T-cell (primary cell): ENCODE results near the gene GFRA1. TPM values are rescaled to one million over a fixed set of nuclear protein-coding genes. Genes with fewer than 3 reads are reported as not detected.

Source experiments
- ATAC-seq, 4 experiments: fragments of 200-7000 bp in 3 of 4; fragments of 150-1000 bp in 1 of 4; cut with Tn5 transposase; replicated peaks in 1 of 4; 1 replicate in 3 of 4; 2 replicates in 1 of 4; pipeline ENCODE4 v1.10.0; 2021; ENCODE audit warnings: moderate library complexity in 3 of 4, mild to moderate bottlenecking in 2 of 4, moderate number of reproducible peaks in 1 of 4
- CTCF ChIA-PET, 2 donors: fragments of 300-600 bp; sonication (Branson Sonifier 250); formaldehyde crosslinking; loops; one replicate each; lab custom pipeline; 2022; ENCODE audit warnings: antibody characterized with exemption in 2 of 2; lab: Charles Lee
- POLR2A ChIA-PET, 2 donors: fragments of 300-600 bp; sonication (Branson Sonifier 250); formaldehyde crosslinking; loops; one replicate each; lab custom pipeline; 2022; ENCODE audit warnings: antibody characterized with exemption in 2 of 2; lab: Charles Lee
- DNase-seq, 35 experiments: peaks; one replicate each; pipeline versions ENCODE4 v3.0.0 to v3.0.0-alpha.2; 2013 to 2023
- H3K27ac ChIP-seq: one replicate; pipeline ENCODE4 v1.5.1; 2013; ENCODE audit warnings: low read length
- H3K27me3 ChIP-seq, 2 experiments: replicated peaks in 1 of 2; 1 replicate in 1 of 2; 2 replicates in 1 of 2; pipeline versions ENCODE4 v1.6.1 to v1.7.0; 2013; ENCODE audit warnings: low read length in 1 of 2, mixed read lengths in 1 of 2; ENCODE audit not compliant: control insufficient read depth in 2 of 2, insufficient read depth in 2 of 2; ENCODE audit errors: extremely low read depth in 1 of 2
- H3K36me3 ChIP-seq, 2 donors: 1 replicate in 1 of 2; 2 replicates in 1 of 2; pipeline versions ENCODE4 v1.6.1 to v1.7.0; 2013; ENCODE audit warnings: low read length in 1 of 2; ENCODE audit not compliant: control insufficient read depth in 2 of 2, insufficient read depth in 1 of 2; ENCODE audit errors: extremely low read depth in 1 of 2
- H3K4me1 ChIP-seq, 2 experiments: 1 replicate in 1 of 2; 2 replicates in 1 of 2; pipeline versions ENCODE4 v1.6.1 to v1.7.0; 2013; ENCODE audit warnings: low read length in 2 of 2, mixed read lengths in 1 of 2; ENCODE audit not compliant: insufficient read depth in 2 of 2, control insufficient read depth in 1 of 2; ENCODE audit errors: extremely low read depth in 1 of 2
- H3K4me3 ChIP-seq, 2 donors: 1 replicate in 1 of 2; 2 replicates in 1 of 2; pipeline versions ENCODE4 v1.5.1 to v1.7.0; 2013; ENCODE audit warnings: mild to moderate bottlenecking in 2 of 2, low read length in 1 of 2, moderate library complexity in 1 of 2; ENCODE audit not compliant: control insufficient read depth in 1 of 2; ENCODE audit errors: extremely low read depth in 1 of 2
- H3K9me3 ChIP-seq: 2 replicates; pipeline ENCODE4 v1.7.0; 2013
- H3K27ac Mint-ChIP-seq, 2 donors: one replicate each; pipeline ENCODE4 v1.8.0; 2020 to 2021; ENCODE audit warnings: mild to moderate bottlenecking in 2 of 2, mixed read lengths in 2 of 2
- H3K27me3 Mint-ChIP-seq, 2 donors: one replicate each; pipeline ENCODE4 v1.8.0; 2021 to 2022; ENCODE audit warnings: mixed read lengths in 2 of 2
- H3K36me3 Mint-ChIP-seq: one replicate; pipeline ENCODE4 v1.8.0; 2021; ENCODE audit warnings: mixed read lengths
- H3K4me1 Mint-ChIP-seq, 3 donors: one replicate each; pipeline ENCODE4 v1.8.0; 2020 to 2022; ENCODE audit warnings: mixed read lengths in 3 of 3, mild to moderate bottlenecking in 1 of 3
- H3K4me3 Mint-ChIP-seq, 3 donors: one replicate each; pipeline ENCODE4 v1.8.0; 2020 to 2022; ENCODE audit warnings: mild to moderate bottlenecking in 3 of 3, mixed read lengths in 3 of 3, moderate library complexity in 3 of 3
- H3K9me3 Mint-ChIP-seq, 3 donors: one replicate each; pipeline ENCODE4 v1.8.0; 2020 to 2022; ENCODE audit warnings: mixed read lengths in 3 of 3
- whole genome bisulfite sequencing: methylation state at CpG from one replicate; pipeline ENCODE4 v1.1.5; 2013; ENCODE audit warnings: missing lambda C conversion rate; ENCODE audit not compliant: insufficient coverage; 5-methylcytosine and 5-hydroxymethylcytosine counted together
- total RNA-seq, 35 experiments: library from RNA in 6 of 35; stranded (reverse) in 6 of 35; fragments of 120-200 nt in 1 of 35; gene quantifications; one replicate each; pipeline versions ENCODE4 v1.2.1 to v1.2.4 and lab custom pipeline; 2013 to 2026

GFRA1 gene
- total RNA-seq, 5 donors from 2014 or later (not counting 1 experiment from before 2014, with no cell fraction given) = 0.03 to 0.25 (median 0.20) TPM; not detected in 2

- no peaks in the 10 kb centered on the region for H3K36me3 Mint-ChIP-seq
- H3K4me1 Mint-ChIP-seq = no peaks in the 10 kb centered on the region
- Histone ChIP-seq H3K9me3 (no peaks in the 10 kb centered on the region), H3K4me1 (no peaks in the 10 kb centered on the region), H3K27ac (no peak overlapping the region), H3K27me3 (no peaks in the 10 kb centered on the region), H3K4me3 (no peak overlapping the region), H3K36me3 (no peaks in the 10 kb centered on the region)
- ATAC-seq = no peak
- DNase-seq = no peak
- POLR2A ChIA-PET = no interaction called here
- no peak overlapping the region for H3K27ac Mint-ChIP-seq
- no peak overlapping the region for H3K4me3 Mint-ChIP-seq
- WGBS = 57% methylated on average over 5 of the region's 5 CpGs
- CTCF ChIA-PET = no interaction called here
- H3K27me3 Mint-ChIP-seq = no peaks in the 10 kb centered on the region
- peaks cover 0 to 5% (median 0%) of the 10 kb centered on the region in 3 donors for H3K9me3 Mint-ChIP-seq
These were observed 89.1 kb downstream of the GFRA1 start for GRCh38 chr10:116183733-116184511.

GRCh38 chr10:116182426-116182825 is 90.6 kb downstream of the GFRA1 start:
- H3K9me3 ChIP-seq = no peaks in the 10 kb centered on the region
- Mint-ChIP-seq H3K4me1 (no peaks in the 10 kb centered on the region), H3K9me3 (peaks cover 0 to 5% (median 0%) of the 10 kb centered on the region in 3 donors), H3K4me3 (no peak overlapping the region), H3K27me3 (no peaks in the 10 kb centered on the region), H3K36me3 (no peaks in the 10 kb centered on the region), H3K27ac (no peak overlapping the region)
- no peak for ATAC-seq
- no peak for DNase-seq
- no peak overlapping the region for H3K27ac ChIP-seq
- H3K27me3 ChIP-seq = no peaks in the 10 kb centered on the region
- H3K4me1 ChIP-seq = no peaks in the 10 kb centered on the region
- POLR2A ChIA-PET = no interaction called here
- CTCF ChIA-PET = no interaction called here
- 91% methylated on average over 2 of the region's 2 CpGs for WGBS
- no peaks in the 10 kb centered on the region for H3K36me3 ChIP-seq
- H3K4me3 ChIP-seq = no peak overlapping the region

GRCh38 chr10:116178086-116178605 is 94.9 kb downstream of the GFRA1 start:
- Mint-ChIP-seq H3K36me3 (no peaks in the 10 kb centered on the region), H3K4me3 (no peak overlapping the region), H3K9me3 (no peaks in the 10 kb centered on the region), H3K27ac (no peak overlapping the region), H3K27me3 (no peaks in the 10 kb centered on the region), H3K4me1 (no peaks in the 10 kb centered on the region)
- no peak overlapping the region for H3K4me3 ChIP-seq
- CTCF ChIA-PET = no interaction called here
- H3K4me1 ChIP-seq = no peaks in the 10 kb centered on the region
- no peaks in the 10 kb centered on the region for H3K27me3 ChIP-seq
- no peaks in the 10 kb centered on the region for H3K9me3 ChIP-seq
- H3K36me3 ChIP-seq = no peaks in the 10 kb centered on the region
- POLR2A ChIA-PET = no interaction called here
- H3K27ac ChIP-seq = no peak overlapping the region
- ATAC-seq = no peak
- 61% methylated on average over 5 of the region's 9 CpGs for WGBS
- DNase-seq = no peak

- H3K27me3 ChIP-seq = no peaks in the 10 kb centered on the region
- no peaks in the 10 kb centered on the region for H3K36me3 Mint-ChIP-seq
- no peak overlapping the region for H3K4me3 Mint-ChIP-seq
- WGBS = 81% methylated on average over 3 of the region's 8 CpGs
- no peaks in the 10 kb centered on the region for H3K36me3 ChIP-seq
- H3K27ac ChIP-seq = no peak overlapping the region
- no peaks in the 10 kb centered on the region for H3K9me3 Mint-ChIP-seq
- no peaks in the 10 kb centered on the region for H3K9me3 ChIP-seq
- ChIA-PET POLR2A (no interaction called here), CTCF (no interaction called here)
- no peaks in the 10 kb centered on the region for H3K27me3 Mint-ChIP-seq
- no peak for DNase-seq
- no peaks in the 10 kb centered on the region for H3K4me1 Mint-ChIP-seq
- ATAC-seq = no peak
- no peaks in the 10 kb centered on the region for H3K4me1 ChIP-seq
- H3K27ac Mint-ChIP-seq = no peak overlapping the region
- no peak overlapping the region for H3K4me3 ChIP-seq
These were observed 97.8 kb downstream of the GFRA1 start for GRCh38 chr10:116175231-116175630.

- H3K9me3 Mint-ChIP-seq = peaks cover 0 to under 1% (median 0%) of the 10 kb centered on the region in 3 donors
- H3K4me1 Mint-ChIP-seq = no peaks in the 10 kb centered on the region
- DNase-seq (no peak), ATAC-seq (no peak)
- no peak overlapping the region for H3K4me3 Mint-ChIP-seq
- no peaks in the 10 kb centered on the region for H3K9me3 ChIP-seq
- WGBS = 92% methylated on average over 2 of the region's 4 CpGs
- no peaks in the 10 kb centered on the region for H3K27me3 Mint-ChIP-seq
- no peaks in the 10 kb centered on the region for H3K27me3 ChIP-seq
- no peaks in the 10 kb centered on the region for H3K4me1 ChIP-seq
- no peak overlapping the region for H3K27ac Mint-ChIP-seq
- H3K4me3 ChIP-seq = no peak overlapping the region
- ChIA-PET POLR2A (interaction anchor here in 1 of 2 donors (0.5 kb wide), 1 partner anchor 129 kb away, joined by 4 read pairs; no protein-coding TSS in a partner anchor), CTCF (no interaction called here)
- no peak overlapping the region for H3K27ac ChIP-seq
- H3K36me3 ChIP-seq = no peaks in the 10 kb centered on the region
- H3K36me3 Mint-ChIP-seq = no peaks in the 10 kb centered on the region
These were observed 101.5 kb downstream of the GFRA1 start for GRCh38 chr10:116171505-116171904.

- no peak overlapping the region for H3K27ac ChIP-seq
- no peak for DNase-seq
- H3K9me3 ChIP-seq = no peaks in the 10 kb centered on the region
- H3K27ac Mint-ChIP-seq = no peak overlapping the region
- no peaks in the 10 kb centered on the region for H3K27me3 Mint-ChIP-seq
- ATAC-seq = no peak
- ChIA-PET POLR2A (no interaction called here), CTCF (no interaction called here)
- H3K36me3 ChIP-seq = no peaks in the 10 kb centered on the region
- H3K4me1 ChIP-seq = no peaks in the 10 kb centered on the region
- H3K27me3 ChIP-seq = no peaks in the 10 kb centered on the region
- no peaks in the 10 kb centered on the region for H3K36me3 Mint-ChIP-seq
- no peaks in the 10 kb centered on the region for H3K4me1 Mint-ChIP-seq
- 57% methylated on average over 1 of the region's 2 CpGs for WGBS
- no peak overlapping the region for H3K4me3 ChIP-seq
- peaks cover 0 to 7% (median 0%) of the 10 kb centered on the region in 3 donors for H3K9me3 Mint-ChIP-seq
- H3K4me3 Mint-ChIP-seq = no peak overlapping the region
These were observed 102.2 kb downstream of the GFRA1 start for GRCh38 chr10:116170815-116171250.
